Epithelial cell of esophagus (primary cell): ENCODE measurements around the gene RASA2.

ENCODE experiments used
- DNase-seq: peaks from one replicate; pipeline ENCODE4 v3.0.0; 2010; ENCODE audit warnings: low read depth
- H3K4me3 ChIP-seq: 2 replicates; pipeline ENCODE4 v1.5.1; 2011; ENCODE audit warnings: mild to moderate bottlenecking, low read length, control low read depth
- TF ChIP-seq, protein P1 (sequence below): IDR thresholded peaks from 2 replicates; pipeline ENCODE4 v1.5.1; 2011; ENCODE audit warnings: low read depth, mild to moderate bottlenecking, low read length, control low read depth, inconsistent platforms; ENCODE audit not compliant: insufficient read depth; ENCODE audit errors: missing control alignments

RASA2 gene

DNA sequence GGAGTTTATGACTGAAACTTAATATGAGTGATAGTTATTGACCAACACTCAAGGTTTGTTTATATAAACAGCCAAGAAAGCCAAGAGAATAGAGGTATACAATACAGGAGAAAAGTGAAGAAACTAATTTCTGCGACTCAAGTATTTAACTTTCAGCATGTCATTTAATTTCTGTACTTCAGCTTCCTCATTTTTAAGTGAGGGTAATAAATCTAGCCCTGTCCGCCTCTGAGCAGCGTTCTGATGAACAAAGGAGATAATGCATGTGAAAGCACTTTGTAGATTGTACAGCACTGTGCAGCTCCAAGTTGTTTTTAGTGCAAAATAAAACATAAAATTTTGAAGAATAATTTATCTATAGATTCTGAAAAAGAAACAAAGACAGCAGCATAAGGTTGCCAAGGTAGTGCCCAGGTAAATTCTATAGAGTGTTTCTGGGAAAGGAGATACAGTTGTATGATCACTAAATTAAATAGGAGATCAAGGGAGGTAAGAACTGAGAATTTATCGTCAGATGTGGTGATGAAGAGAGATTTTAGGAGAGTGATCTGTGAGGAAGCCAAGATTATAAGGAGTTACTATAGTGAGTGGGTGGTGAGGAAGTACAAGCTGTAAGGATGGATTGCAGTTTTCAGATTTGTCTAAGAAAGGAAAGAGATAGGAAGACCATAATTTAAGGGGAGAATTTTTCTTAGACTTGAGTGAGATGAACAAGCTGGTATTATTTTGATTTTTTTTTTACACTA lies 71.3 kb downstream of the RASA2 start:
- DNase-seq: no peak
- H3K4me3 ChIP-seq: no peak overlapping the region
- TF ChIP-seq, protein P1, sequence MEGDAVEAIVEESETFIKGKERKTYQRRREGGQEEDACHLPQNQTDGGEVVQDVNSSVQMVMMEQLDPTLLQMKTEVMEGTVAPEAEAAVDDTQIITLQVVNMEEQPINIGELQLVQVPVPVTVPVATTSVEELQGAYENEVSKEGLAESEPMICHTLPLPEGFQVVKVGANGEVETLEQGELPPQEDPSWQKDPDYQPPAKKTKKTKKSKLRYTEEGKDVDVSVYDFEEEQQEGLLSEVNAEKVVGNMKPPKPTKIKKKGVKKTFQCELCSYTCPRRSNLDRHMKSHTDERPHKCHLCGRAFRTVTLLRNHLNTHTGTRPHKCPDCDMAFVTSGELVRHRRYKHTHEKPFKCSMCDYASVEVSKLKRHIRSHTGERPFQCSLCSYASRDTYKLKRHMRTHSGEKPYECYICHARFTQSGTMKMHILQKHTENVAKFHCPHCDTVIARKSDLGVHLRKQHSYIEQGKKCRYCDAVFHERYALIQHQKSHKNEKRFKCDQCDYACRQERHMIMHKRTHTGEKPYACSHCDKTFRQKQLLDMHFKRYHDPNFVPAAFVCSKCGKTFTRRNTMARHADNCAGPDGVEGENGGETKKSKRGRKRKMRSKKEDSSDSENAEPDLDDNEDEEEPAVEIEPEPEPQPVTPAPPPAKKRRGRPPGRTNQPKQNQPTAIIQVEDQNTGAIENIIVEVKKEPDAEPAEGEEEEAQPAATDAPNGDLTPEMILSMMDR: no peak

DNA sequence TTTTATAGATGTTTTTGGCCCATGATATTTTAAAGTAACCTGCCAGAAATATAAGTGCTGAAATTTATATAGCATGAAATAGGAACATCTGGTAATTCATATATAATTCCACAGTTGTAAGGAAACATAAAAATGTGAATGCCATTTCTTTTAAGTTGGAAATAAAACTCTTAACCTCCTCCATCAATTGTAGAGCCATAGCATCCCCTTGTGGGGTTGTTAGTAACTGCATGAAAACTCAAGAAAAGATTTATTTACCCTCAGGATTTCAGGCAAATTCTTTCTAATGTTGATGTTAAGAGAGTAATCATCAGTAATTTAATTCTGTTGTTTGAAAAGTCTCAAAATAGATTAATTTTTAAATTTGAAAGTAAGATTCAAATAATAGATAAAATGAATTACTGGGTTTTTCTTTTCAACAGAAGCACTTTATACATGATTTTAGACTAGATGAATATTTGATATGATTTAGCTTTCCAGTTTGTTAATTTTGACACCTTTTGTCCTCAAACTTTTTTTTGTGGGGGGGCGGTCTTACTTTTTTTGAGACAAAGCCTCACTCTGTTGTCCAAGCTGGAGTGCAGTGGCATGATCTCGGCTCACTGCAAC lies 74.7 kb downstream of the RASA2 start:
- DNase-seq: peak; percentile 73
- H3K4me3 ChIP-seq: no peak overlapping the region
- TF ChIP-seq, protein P1: peak; percentile 94

DNA sequence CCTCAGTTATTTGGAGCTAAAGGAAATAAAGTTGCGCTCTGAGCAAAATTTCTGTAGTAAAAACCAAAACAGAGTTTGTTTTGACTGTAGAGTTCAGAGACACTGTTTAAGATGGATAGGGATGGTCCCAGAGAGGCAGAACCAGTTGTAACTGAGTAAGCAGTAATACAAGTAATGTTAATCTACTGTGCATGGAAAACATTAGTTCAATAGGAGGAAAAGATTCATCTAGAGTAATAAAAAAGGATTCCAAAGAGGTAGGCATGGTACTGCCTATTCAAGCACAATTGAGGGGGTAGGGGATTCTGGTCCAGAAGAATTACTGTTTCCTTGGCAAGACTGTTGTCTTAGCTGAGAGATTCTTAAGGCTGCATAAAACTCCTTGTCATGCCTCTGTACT lies 77.4 kb downstream of the RASA2 start:
- no peak for DNase-seq
- H3K4me3 ChIP-seq: no peak overlapping the region
- TF ChIP-seq, protein P1: no peak

DNA sequence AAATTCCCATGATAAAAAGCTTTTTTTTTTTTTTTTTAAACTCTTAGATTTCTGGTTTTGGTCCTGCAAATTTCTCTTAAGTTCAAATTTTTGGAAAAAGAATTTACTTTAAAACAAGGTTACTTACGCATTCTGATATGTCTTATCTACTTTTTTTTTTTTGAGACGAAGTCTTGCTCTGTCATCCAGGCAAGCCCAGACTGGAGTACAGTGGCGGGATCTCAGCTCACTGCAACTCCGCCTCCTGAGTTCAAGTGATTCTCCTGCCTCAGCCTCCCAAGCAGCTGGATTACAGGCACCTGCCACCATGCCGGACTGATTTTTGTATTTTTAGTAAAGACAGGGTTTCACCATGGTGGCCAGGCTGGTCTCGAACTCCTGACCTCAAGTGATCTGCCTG lies 83.2 kb downstream of the RASA2 start:
- peak; percentile 50 for DNase-seq
- TF ChIP-seq, protein P1: no peak
- no peak overlapping the region for H3K4me3 ChIP-seq

DNA sequence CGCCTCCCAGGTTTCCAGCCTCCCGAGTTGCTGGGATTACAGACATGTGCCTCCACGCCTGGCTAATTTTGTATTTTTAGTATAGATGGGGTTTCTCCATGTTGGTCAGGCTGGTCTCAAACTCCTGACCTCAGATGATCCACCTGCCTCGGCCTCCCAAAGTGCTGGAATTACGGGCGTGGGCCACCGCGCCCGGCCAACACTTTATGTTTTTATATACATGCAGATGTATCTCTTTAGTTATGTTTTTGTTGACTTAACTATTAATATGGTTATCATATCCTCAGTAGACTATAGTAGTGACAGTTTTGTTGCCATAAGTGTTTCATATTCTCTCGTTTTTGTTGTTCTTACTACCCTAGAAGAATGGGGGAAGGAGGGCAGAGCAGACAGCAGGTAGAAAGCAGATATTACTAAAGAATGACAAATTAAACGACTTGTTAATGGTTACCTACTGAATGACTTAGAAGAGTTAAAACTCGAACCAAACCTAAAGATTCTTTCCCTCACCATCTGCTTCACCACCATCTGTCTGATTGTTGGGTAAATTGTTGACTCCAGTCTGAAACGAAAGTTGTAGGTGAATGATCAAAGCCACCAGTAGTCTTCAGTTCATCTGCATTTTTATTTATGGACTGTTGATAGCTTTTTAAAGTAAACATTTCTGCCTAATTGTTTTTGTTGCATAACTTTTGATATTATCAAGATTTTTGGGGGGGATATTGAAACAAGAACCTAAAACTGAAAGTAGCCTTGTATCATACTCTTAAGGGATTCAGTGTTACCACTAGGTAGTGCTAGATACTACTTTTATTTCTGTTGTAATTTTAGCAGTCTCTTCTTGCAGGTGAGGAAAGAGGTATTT lies 89.3 kb downstream of the RASA2 start:
- TF ChIP-seq, protein P1: peak; percentile 44
- DNase-seq: peak; percentile 18

DNA sequence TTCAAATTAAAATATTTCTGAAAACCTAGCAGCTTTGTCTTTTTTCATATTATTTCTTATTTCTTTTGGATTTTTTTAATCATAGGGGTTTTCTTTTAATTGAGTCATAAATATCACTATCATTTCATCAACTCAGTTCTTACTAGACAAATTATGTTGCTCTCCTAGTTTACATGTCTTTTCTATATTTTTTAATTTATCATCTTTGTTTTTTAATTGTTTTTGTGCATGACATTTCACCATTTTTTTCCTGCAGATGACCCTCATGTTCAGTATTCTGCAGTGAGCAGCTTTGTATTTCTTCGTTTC lies 89.9 kb downstream of the RASA2 start:
- DNase-seq: no peak
- TF ChIP-seq, protein P1: no peak
- H3K4me3 ChIP-seq: no peak overlapping the region

More for the DNA sequence above, 89.3 kb downstream of the RASA2 start:
- no peak overlapping the region for H3K4me3 ChIP-seq
